Vagina (tissue), 2 donors: ENCODE results near the gene GEMIN7.

Source experiments
- CTCF ChIP-seq, 3 experiments: fragments of 450-650 bp in 2 of 3; fragments of 200-600 bp in 1 of 3; sonication (generic) in 1 of 3; IDR thresholded peaks; one replicate each; pipeline ENCODE4 v1.5.1; 2017 to 2019; ENCODE audit warnings: antibody characterized with exemption in 3 of 3, mild to moderate bottlenecking in 2 of 3, moderate library complexity in 2 of 3
- POLR2A ChIP-seq, 2 donors: fragments of 450-650 bp; IDR thresholded peaks; one replicate each; pipeline ENCODE4 v1.6.1; 2017; ENCODE audit warnings: antibody characterized with exemption in 2 of 2, mild to moderate bottlenecking in 2 of 2, moderate library complexity in 2 of 2
- POLR2AphosphoS5 ChIP-seq, 2 donors: sonication (generic); formaldehyde crosslinking; IDR thresholded peaks; one replicate each; pipeline ENCODE4 v1.9.0; 2017; ENCODE audit warnings: antibody characterized with exemption in 2 of 2, mild to moderate bottlenecking in 2 of 2, low read depth in 1 of 2; ENCODE audit not compliant: insufficient read depth in 1 of 2

GRCh38 chr19:45136507-45137178 lies 57.6 kb downstream of the GEMIN7 start:
- TF ChIP-seq CTCF (IDR thresholded peaks at IDR 0.05): no peak
- TF ChIP-seq POLR2A (IDR thresholded peaks at IDR 0.05): no peak
- TF ChIP-seq POLR2AphosphoS5 (IDR thresholded peaks at IDR 0.05; ENCODE audit: insufficient read depth in 1 of 2, low read depth in 1 of 2): no peak
